Prostate gland (tissue), 2 donors: ENCODE measurements around the gene NDUFA11. TPM values are rescaled to one million over a fixed set of nuclear protein-coding genes. Genes with fewer than 3 reads are reported as not detected.
A peak's percentile ranks its signal among the peaks of the same experiment; 100 is the strongest.
"Not testable (repeated sequence)": the region's sequence is repeated elsewhere in the genome, so short reads cannot be mapped to it uniquely, and the experiment has no call there.

ENCODE experiments used
- DNase-seq: peaks from one replicate; pipeline ENCODE4 v3.0.0-alpha.2; 2019; ENCODE audit warnings: low spot score
- H3K27ac ChIP-seq, 2 donors: fragments of 200-600 bp; sonication (generic); 2 replicates each; pipeline ENCODE4 v1.5.1; 2017 to 2019
- H3K27me3 ChIP-seq: fragments of 200-600 bp; sonication (generic); replicated peaks from 2 replicates; pipeline ENCODE4 v1.5.1; 2019; ENCODE audit not compliant: insufficient read depth
- H3K36me3 ChIP-seq, 2 donors: fragments of 200-600 bp; sonication (generic); 1 replicate in 1 of 2; 2 replicates in 1 of 2; pipeline versions ENCODE4 v1.5.1 to v1.8.1; 2017 to 2019
- H3K4me1 ChIP-seq: fragments of 200-600 bp; sonication (generic); replicated peaks from 2 replicates; pipeline ENCODE4 v1.5.1; 2019
- H3K4me3 ChIP-seq, 2 donors: fragments of 200-600 bp; sonication (generic); 2 replicates each; pipeline ENCODE4 v1.5.1; 2017 to 2019
- H3K9me3 ChIP-seq: fragments of 200-600 bp; sonication (generic); 2 replicates; pipeline ENCODE4 v1.5.1; 2017
- POLR2A ChIP-seq: fragments of 450-650 bp; IDR thresholded peaks from one replicate; pipeline ENCODE4 v1.6.1; 2016; ENCODE audit warnings: antibody characterized with exemption, mild to moderate bottlenecking
- POLR2AphosphoS5 ChIP-seq: sonication (generic); formaldehyde crosslinking; IDR thresholded peaks from one replicate; pipeline ENCODE4 v1.6.1; 2017; ENCODE audit warnings: antibody characterized with exemption
- WGBS: methylation state at CpG from one replicate; pipeline ENCODE4 v1.1.5; 2018; 5-methylcytosine and 5-hydroxymethylcytosine counted together
- intact Hi-C: fragments of 100-400 bp; cut with DNase I; formaldehyde crosslinking; loops from one replicate; pipeline ENCODE4 v1.14.2; 2022
- total RNA-seq, 2 donors: library from RNA; depleted of rRNA; stranded (reverse); fragments of >200 nt; gene quantifications; one replicate each; pipeline ENCODE4 v1.1.0, GENCODE V29; 2016
- TF ChIP-seq, protein P1 (sequence below), 4 experiments: fragments of 200-600 bp in 2 of 4; fragments of 450-650 bp in 2 of 4; sonication (generic) in 2 of 4; IDR thresholded peaks; 1 replicate in 3 of 4; 2 replicates in 1 of 4; pipeline ENCODE4 v1.5.1; 2016 to 2019; ENCODE audit warnings: antibody characterized with exemption in 4 of 4, mild to moderate bottlenecking in 2 of 4, moderate library complexity in 2 of 4

The NDUFA11 gene
- total RNA-seq, 2 donors from 2014 or later = 259 to 327 TPM

DNA sequence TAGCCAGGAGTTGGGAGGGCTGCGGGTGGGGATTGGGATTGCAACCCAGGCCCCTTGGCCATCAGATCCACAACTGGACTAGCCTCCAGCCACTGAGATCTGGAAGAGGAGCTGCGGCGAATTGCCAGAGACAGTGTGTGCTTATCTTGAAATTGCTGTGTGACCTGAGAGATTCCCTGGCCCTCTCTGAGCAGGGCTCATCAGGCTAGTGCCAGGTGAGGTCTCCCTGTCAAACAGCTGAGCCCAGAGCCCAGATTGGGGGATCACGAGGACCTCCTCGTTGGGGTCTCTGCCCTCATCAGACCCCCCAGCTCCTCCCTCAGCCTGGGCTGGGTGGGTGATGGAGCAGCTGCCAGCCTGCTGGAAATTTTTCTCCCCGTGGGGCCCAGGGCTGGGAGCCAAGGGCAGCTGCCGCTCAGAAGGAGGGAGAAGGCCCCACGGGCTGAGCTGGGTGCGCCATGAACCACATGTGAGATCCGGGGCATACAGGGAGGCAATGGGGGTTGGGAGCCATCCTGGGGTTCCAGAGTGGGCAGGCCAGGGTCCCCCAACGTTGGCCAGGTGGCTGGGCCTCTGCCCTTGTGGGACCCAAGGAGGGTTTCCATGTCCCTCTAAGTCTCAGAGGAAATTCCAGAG is 40.4 kb downstream of the NDUFA11 start:
- Histone ChIP-seq H3K9me3 (no peaks in the 10 kb centered on the region), H3K27ac (no peak overlapping the region), H3K36me3 (no peaks in the 10 kb centered on the region), H3K4me1 (no peaks in the 10 kb centered on the region), H3K4me3 (no peak overlapping the region), H3K27me3 (no peaks in the 10 kb centered on the region)
- intact Hi-C loops = no loop called here
- TF ChIP-seq POLR2A (no peak), POLR2AphosphoS5 (no peak)
- TF ChIP-seq, protein P1, sequence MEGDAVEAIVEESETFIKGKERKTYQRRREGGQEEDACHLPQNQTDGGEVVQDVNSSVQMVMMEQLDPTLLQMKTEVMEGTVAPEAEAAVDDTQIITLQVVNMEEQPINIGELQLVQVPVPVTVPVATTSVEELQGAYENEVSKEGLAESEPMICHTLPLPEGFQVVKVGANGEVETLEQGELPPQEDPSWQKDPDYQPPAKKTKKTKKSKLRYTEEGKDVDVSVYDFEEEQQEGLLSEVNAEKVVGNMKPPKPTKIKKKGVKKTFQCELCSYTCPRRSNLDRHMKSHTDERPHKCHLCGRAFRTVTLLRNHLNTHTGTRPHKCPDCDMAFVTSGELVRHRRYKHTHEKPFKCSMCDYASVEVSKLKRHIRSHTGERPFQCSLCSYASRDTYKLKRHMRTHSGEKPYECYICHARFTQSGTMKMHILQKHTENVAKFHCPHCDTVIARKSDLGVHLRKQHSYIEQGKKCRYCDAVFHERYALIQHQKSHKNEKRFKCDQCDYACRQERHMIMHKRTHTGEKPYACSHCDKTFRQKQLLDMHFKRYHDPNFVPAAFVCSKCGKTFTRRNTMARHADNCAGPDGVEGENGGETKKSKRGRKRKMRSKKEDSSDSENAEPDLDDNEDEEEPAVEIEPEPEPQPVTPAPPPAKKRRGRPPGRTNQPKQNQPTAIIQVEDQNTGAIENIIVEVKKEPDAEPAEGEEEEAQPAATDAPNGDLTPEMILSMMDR (IDR thresholded peaks at IDR 0.05) = no peak
- 71% methylated on average over 11 of the region's 11 CpGs for WGBS
- DNase-seq = no peak

DNA sequence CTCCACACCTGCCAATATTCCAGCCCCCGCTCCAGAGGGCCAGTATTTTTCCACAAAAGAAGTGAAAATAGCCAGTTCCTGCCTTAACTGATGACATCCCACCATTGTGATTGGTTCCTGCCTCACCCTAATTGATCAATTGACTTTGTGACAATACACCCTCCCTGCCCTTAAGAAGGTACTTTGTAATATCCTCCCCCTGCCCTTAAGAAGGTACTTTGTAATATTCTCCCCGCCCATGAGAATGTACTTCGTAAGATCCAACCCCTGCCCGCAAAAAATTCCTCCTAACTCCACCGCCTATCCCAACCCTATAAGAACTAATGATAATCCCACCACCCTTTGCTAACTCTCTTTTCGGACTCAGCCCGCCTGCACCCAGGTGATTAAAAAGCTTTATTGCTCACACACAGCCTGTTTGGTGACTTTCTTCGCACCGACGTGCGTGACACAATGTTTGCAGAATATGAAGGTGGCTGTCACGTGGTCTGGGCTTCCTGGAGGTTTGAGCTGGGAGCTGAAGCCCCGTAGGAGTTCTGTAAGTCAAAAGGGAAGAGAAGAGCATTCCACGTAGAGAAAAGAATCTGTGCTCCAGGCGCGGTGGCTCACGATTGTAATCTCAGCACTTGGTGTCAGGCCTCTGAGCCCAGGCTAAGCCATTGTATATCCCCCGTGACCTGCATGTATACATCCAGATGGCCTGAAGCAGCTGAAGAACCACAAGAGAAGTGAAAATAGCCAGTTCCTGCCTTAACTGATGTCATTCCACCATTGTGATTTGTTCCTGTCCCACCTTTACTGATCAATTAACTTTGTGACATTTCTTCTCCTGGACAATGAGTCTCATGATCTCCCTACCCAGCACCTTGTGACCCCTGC is 46.1 kb downstream of the NDUFA11 start:
- 62% methylated on average over 18 of the region's 18 CpGs for WGBS
- TF ChIP-seq, protein P1 (IDR thresholded peaks at IDR 0.05) = no peak
- peak; percentile 70 for TF ChIP-seq POLR2AphosphoS5
- Histone ChIP-seq H3K9me3 (no peaks in the 10 kb centered on the region), H3K4me3 (no peak overlapping the region), H3K27me3 (no peaks in the 10 kb centered on the region), H3K36me3 (no peaks in the 10 kb centered on the region), H3K27ac (no peak overlapping the region), H3K4me1 (no peaks in the 10 kb centered on the region)
- DNase-seq = peak; percentile 32
- intact Hi-C loops = no loop called here

DNA sequence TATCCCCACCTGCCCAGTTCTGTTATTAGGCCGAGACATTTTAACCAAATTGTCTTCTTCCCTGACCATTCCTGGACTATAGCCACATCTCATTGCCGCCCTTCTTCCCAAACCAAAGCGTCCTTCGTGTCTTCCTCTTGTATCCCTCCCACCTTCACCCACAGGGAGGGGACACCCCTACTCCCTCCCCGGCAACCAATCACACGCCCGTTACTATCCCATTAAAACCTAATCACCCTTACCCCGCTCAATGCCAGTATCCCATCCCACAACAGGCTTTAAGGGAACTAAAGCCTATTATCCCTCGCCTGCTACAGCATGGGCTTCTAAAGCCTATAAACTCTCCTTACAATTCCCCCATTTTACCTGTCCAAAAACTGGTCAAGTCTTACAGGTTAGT is 48.4 kb downstream of the NDUFA11 start:
- H3K9me3 ChIP-seq, intact Hi-C loops, DNase-seq, H3K27me3 ChIP-seq, H3K36me3 ChIP-seq, H3K4me1 ChIP-seq, H3K27ac ChIP-seq, H3K4me3 ChIP-seq: not testable (repeated sequence)
- 63% methylated on average over 9 of the region's 9 CpGs for WGBS

DNA sequence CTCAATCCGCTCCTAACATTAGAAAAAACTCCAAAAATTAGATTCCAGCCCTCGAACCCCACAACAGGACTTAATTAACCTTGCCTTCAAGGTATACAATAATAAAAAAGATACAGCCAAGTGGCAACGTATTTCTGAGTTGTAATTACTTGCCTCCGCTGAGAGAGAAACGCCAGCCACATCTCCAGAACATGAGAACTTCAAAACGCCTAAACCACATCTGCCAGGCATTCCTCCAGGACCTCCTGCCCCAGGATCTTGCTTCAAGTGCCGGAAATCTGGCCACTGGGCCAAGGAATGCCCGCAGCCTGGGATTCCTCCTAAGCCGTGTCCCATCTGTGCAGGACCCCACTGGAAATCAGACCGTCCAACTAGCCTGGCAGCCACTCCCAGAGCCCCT is 49.5 kb downstream of the NDUFA11 start:
- DNase-seq, H3K36me3 ChIP-seq, H3K27ac ChIP-seq, intact Hi-C loops, H3K27me3 ChIP-seq, H3K4me1 ChIP-seq, H3K9me3 ChIP-seq, H3K4me3 ChIP-seq: not testable (repeated sequence)
- WGBS = 83% methylated on average over 9 of the region's 10 CpGs

DNA sequence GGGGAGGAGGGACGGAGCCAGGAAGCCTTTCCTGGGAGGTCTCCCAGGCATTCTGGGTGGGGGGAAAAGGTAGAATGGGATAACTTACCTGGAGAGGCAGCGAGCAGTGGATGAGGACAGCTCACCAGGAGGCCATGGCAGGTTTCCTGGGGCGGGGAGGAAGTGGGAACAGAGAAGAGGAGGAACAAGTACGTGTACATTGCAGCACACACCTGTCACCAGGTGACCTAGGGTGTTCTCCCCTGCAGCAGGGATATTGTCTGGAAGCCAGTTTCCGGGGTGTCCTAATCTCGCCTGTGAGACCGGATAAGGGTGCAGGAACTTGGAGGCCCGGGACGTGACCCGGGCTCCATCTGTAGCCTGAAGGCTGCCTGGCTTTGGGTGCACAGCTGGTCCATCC is 52.3 kb downstream of the NDUFA11 start, which contains the start of gene FUT3:
TSS of gene FUT3 (minus strand) at position 148 of the 400 bp plus-strand sequence.
- H3K4me1 ChIP-seq = no peaks in the 10 kb centered on the region
- TF ChIP-seq, protein P1 (IDR thresholded peaks at IDR 0.05) = no peak
- TF ChIP-seq POLR2AphosphoS5 (no peak), POLR2A (no peak)
- no peak within 1 kb of the TSS for H3K27ac ChIP-seq
- H3K4me3 ChIP-seq = no peak within 1 kb of the TSS
- no peaks in the 10 kb centered on the region for H3K36me3 ChIP-seq
- no peaks in the 10 kb centered on the region for H3K27me3 ChIP-seq
- no peak for DNase-seq
- no peaks in the 10 kb centered on the region for H3K9me3 ChIP-seq
- intact Hi-C loops = no loop called here
- 71% methylated on average over 10 of the region's 10 CpGs for WGBS
